Mucosa of stomach (tissue), 1 donor: ENCODE data around the gene BAIAP2L1.

Source experiments
- H3K27me3 ChIP-seq: one replicate; pipeline ENCODE4 v1.7.0; 2013; ENCODE audit warnings: mild to moderate bottlenecking, low read length; ENCODE audit not compliant: control insufficient read depth, insufficient read depth
- H3K36me3 ChIP-seq: one replicate; pipeline ENCODE4 v1.7.0; 2013; ENCODE audit warnings: low read length; ENCODE audit not compliant: control insufficient read depth, insufficient read depth
- H3K4me1 ChIP-seq: one replicate; pipeline ENCODE4 v1.7.0; 2013; ENCODE audit warnings: mild to moderate bottlenecking, low read length; ENCODE audit not compliant: control insufficient read depth, insufficient read depth
- H3K4me3 ChIP-seq: one replicate; pipeline ENCODE4 v1.7.0; 2013; ENCODE audit warnings: low read length
- H3K9ac ChIP-seq: one replicate; pipeline ENCODE4 v1.7.0; 2013; ENCODE audit warnings: mild to moderate bottlenecking, low read length, moderate library complexity
- H3K9me3 ChIP-seq: one replicate; pipeline ENCODE4 v1.7.0; 2013; ENCODE audit warnings: mild to moderate bottlenecking, low read length, moderate library complexity; ENCODE audit not compliant: control insufficient read depth
- donor health status: Pancreatic carcinoma.

The BAIAP2L1 gene

GRCh38 chr7:98242934-98243333, 158.0 kb downstream of the BAIAP2L1 start:
- no peak overlapping the region for H3K9ac ChIP-seq
- H3K4me3 ChIP-seq = no peak overlapping the region
- H3K27me3 ChIP-seq = no peaks in the 10 kb centered on the region
- H3K9me3 ChIP-seq = no peaks in the 10 kb centered on the region
- no peaks in the 10 kb centered on the region for H3K4me1 ChIP-seq
- peaks cover 4% of the 10 kb centered on the region for H3K36me3 ChIP-seq

- Histone ChIP-seq H3K36me3 (peaks cover 4% of the 10 kb centered on the region), H3K9ac (no peak overlapping the region), H3K27me3 (no peaks in the 10 kb centered on the region), H3K4me3 (no peak overlapping the region), H3K4me1 (no peaks in the 10 kb centered on the region), H3K9me3 (no peaks in the 10 kb centered on the region)
These were observed 158.5 kb downstream of the BAIAP2L1 start for GRCh38 chr7:98242342-98242741.

DNA sequence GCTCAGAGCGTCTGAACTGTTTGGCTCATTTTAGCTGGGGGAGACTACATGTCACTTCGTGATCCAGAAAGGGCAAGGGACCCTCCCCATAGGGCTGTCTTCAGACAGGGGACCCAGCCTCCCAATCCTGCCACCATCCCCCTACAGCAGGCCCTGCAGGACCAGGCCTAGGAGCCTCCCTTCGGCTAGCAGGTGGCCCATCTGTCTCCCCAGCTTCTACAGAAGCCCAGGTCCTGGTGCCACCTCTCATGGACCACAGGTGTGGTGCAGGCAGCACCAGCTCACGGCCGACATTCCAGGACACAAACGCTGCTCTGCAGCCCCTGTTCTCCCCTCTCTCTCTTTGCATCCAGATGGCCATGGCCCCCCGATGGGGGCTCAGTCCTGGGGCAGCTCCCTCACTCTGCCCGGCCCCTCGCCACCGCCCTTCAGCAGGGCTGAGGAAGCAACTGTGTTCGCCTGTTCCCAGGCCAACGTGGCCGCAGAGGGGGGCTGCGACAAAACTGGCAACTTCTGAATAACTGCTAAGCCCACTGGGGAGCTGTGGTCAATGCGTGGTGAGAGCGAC, 159.1 kb downstream of the BAIAP2L1 start:
- no peak overlapping the region for H3K4me3 ChIP-seq
- no peaks in the 10 kb centered on the region for H3K9me3 ChIP-seq
- H3K27me3 ChIP-seq = no peaks in the 10 kb centered on the region
- peaks cover 4% of the 10 kb centered on the region for H3K36me3 ChIP-seq
- no peak overlapping the region for H3K9ac ChIP-seq
- H3K4me1 ChIP-seq = no peaks in the 10 kb centered on the region
